Activated gamma-delta T cell treated with Interleukin-2 at 50 U/mL for 16 hours (primary cell): ENCODE measurements around the gene OAF.
"Not testable (repeated sequence)": the region's sequence is repeated elsewhere in the genome, so short reads cannot be mapped to it uniquely, and the experiment has no call there.

Experiments
- DNase-seq: peaks from one replicate; pipeline ENCODE4 v3.0.0-alpha.2; 2020

The OAF gene

DNA sequence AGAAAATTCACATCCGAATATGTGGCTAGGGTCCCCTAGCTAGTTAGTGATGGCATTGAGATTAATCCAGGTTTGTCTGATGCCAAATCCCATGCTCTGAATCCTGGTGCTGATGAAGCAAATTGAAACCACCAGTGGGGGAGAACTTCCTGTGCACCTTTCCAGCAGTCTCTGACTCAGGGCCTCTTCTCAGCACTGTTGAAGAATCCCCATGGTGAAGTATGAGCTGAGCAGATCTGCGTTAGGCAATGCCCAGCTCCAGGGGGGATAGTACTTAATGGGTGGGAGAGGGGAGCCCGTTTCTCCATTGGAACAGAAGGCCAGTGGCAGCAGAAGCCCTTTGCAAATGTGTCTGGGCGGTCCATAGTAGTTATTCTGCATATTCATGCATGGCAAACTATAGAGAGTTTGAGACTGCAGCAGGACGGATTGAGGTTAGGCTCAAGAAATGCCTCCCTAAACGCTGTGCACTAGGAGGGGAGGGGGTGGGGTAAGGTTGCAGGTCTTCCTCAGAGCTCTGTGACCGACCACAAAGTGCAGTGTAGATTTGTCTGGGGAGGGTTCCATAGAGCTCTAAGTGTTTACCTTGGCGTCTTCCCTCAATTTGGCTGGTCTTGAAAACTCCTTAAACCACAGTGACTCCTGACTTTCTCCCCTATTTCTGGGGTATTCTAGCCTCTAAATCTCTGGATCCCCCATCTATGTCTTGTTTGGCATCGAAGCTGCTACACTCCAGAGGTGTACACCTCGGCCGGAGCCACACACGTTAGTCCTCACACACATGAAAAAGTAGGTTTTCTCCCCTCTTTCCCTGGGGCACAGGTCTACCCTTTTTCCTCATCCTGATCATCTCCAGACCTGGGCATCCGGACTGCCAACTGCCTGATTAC lies 33.9 kb downstream of the OAF start:
- DNase-seq = no peak

DNA sequence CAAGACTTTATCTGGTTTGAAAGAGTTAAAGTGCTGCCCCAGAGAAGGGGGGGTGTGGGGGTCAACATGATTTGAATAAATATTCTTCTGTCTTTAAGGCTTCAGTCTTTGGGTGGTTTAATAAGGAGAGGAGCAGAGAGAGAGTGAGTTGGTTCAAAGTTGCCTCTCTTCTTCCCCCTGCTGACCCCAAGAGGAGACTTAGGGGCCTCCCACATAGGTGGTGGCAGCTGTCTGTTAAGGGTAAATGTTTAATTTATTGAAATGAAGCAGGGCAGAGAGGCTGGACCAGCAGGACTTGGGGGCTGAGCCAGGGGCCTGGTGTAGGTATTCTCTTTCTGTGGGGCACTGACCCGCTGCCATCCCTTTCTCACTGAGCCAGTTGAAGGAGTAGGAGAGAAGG lies 34.6 kb downstream of the OAF start:
- no peak for DNase-seq

DNA sequence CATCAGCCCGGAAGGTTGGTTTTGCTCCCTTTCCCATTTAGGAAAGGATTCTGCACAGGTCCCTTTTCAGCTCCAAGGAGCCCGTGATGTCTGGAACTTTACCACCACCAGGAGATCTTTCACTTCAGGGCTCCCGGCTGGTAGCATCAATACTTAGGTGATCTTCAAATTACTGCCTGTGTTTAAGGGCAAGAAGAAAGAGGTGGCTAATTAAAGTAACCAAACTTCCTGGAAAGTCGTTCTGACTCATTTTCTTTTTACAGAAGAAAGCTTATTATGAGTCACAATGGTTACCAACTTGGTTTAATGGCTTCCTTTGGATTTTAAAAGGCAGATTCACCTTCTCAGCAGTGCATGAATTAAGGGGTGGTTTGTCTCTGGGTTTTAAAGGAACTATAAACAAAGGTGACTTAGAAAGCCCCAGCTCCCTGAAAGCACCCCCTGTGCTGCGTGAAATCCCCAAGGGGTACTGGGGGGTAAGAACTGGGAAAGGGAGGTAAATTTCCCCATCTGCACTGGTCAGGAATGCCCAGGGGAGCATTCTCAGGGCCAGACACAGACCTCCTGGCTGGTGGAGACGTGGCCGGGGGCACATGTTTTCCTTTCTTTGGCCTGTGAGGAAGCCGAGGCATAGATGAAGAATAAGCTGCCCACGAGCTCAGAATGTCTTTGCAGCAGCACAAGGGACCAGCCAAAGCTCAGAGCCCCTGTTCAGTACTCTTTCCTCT lies 37.9 kb downstream of the OAF start:
- no peak for DNase-seq

DNA sequence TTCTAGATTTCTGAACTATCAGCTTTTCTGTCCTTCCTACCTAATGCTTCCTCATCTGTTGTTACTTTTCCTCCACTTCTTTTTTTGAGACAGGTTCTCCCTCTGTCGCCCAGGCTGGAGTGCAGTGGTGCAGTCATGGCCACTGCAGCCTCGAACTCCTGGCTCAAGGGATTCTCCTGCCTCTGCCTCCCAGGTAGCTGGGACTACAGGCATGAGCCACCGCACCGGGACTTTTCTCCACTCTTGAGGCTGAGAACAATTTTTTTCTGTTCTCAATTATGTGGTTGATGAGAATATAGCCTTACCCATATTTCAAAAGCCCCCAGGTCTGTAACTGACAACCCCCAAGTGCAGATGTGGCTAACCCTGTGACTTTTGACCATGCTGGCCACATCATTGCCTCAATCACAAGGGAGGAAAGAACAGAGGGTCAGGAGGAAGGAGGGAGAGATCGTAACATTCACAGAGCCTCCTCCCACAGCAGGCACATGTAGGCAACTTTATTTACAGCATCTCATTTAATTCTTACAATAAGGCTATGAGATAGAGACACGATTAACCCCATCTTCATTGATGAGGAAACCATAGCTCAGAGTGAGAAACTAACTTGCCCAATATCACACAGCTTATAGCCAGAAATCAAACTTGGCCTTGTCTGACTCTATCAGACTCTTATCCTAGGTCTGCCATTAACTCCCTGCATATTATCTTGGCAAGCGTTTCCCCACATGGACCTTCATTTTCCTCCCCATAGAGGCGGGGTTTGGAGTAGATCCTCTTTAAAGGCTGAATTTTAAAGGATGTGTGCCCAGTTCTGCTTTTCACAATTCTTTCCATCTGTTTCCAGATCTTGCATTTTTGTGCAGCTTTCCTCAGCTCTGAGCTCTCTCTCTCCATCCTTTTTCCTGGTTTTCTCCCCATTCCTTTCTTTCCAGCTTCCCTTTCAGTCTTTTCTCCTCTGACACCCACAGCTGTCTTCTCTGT lies 38.7 kb downstream of the OAF start:
- DNase-seq = no peak

DNA sequence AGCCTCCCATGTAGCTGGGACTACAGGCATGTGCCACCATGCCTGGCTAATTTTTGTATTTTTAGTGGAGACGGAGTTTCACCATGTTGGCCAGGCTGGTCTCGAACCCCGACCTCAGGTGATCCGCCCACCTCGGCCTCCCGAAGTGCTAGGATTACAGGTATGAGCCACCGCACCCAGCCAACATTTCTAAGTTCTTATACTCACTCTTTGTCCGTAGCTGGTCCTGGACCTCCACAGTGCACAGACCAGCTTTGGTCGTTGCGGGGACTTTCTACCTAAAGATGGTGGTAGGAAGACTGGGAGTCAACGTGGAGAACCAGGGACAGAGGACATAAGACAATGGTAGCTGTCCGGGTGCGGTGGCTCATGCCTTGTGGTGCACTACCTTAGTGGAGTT lies 42.5 kb downstream of the OAF start:
- DNase-seq = not testable (repeated sequence)

DNA sequence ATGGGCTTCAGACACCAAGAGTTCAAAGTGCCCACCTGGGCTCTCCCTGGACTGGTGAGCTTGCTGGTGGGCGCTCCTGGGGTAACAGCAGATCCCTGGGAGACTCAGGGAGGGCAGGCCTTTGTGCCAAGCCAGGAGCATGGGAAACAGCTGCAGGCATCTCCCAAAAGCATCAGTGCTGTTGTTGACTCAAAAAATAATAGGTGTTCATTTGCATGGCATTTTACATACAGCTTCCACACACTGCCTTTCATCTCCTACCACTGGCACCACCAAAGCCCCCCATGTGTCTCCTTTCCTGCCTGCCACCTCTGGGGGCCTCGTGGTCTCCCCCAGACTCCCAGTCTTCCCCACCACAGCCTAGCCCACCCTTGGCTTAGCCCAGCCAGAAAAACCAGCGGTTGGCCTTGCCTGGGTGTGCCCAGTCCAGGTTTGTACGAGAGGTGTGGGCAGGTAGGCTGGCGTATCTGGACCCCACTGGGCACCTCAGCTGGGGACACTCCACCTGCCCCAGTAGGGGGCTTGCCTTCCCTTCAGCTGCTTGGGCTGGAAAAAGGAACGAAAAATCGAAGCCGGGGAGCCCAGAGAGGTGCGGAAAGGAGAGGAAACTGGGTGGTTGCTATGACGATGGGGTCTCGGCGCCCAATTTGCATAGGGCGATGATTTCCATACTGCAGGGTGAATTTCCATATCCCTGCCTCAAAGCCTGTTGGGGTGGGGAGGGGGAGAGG lies 44.1 kb downstream of the OAF start:
- no peak for DNase-seq

DNA sequence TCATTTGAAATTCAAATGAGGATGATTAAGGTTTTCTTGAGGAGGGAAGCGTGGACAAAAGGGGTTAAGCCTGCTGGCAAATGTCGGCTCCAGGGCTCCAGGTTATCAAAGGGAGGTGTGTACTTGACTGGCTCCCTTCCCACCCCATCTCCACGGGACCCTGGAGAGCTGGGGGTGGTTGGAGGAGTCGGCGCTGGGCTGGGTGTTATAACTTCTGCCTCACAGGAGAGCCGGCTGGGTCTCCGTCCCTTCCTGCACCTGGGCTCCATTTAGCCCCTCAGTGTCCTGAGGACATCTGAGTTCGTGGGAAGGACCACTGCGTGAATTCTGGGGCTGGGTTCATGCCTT lies 44.7 kb downstream of the OAF start:
- DNase-seq = no peak

DNA sequence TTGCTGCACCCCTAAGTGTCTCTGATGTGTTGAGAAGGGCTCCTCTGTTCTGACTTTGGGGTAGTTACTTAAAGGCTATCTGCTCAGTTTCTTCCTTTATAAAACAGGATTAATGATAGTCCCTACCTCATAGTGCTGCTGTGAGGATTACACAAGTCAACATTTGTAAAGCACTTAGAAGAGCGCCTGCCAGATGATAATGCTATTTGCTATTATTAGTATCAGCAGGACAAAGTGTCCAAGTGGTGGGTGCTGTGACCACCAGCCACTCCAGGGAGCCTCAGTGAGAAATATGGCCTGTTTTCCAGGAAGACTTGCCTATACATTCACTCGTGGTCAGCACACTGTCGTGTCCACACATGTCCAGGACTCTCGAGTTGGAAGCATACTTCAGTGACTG lies 45.3 kb downstream of the OAF start:
- no peak for DNase-seq

DNA sequence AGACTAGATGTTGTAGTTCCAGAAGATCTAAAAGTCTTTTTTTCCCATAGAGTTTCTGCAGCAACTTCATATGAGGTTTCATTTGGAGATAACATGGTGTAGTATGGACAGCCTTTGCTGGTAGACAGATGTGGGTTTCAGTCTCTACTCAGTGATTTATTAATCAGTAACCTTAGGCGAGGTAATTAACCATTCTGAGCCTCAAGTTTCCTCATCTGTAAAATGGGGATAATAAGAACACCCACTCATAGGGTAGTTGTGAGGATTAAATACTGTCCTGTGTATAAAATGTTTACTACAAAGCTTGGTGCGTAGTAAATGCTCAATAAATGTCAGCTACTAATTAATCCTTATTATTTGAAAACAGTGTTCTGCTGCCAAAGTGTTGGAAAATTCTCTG lies 45.9 kb downstream of the OAF start:
- no peak for DNase-seq

DNA sequence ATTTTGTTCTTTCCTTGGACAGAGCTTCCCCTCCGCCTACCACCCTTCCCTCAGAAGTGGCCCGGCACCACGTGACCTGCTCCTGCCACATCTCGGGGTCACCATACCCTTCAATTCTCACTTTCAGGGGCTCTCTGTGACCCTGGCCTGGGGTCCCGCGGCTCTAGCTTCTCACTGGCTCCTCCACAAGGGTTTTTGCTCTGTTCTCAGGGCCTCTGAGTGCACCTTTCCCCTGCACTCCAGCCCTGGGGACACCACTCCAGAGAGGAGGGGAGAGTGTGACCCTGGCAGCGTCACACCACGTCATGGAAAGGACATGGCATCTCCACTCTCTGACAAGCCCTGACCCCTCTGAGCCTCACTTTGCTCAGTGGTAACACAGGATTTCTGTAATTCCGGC lies 46.5 kb downstream of the OAF start:
- DNase-seq = no peak

DNA sequence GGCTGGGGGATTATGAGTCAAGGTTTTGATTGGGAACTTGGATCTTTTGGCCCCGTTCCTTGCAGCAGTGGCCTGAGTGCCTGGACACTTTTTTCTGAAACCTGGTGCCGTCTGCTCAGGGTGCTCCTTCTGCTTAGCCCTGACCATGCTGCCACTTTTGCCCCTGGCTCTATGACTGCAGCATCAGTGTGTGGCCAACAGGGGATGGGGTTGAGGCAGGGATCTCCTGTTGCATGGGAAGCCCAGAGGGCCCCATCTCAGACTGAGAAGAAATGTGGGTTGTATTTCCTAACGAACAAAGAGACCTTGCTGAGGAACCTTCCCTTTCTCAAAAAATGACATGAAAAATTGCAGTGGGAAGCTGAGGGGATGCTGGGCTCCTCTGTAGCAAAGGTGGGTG lies 47.8 kb downstream of the OAF start:
- DNase-seq = no peak

DNA sequence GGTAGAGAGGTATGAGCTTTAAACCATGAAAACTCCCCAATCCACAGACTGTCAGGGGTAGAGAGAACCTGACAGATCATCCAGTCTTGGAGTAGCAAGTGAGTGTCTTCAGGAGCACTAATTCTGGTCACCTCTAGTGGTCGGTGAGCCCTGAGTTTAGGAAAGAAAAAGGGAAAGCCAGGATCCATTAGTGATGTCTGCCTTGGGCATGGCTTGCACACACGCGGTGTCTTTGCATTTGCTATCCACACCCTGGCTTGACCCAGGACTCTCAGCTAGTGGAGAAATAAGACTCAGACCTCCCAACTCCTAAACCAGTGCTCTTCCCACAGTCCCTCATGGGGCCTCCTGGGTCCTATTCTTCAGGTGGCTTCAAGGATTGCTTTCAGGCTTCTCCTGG lies 48.4 kb downstream of the OAF start:
- DNase-seq = no peak

DNA sequence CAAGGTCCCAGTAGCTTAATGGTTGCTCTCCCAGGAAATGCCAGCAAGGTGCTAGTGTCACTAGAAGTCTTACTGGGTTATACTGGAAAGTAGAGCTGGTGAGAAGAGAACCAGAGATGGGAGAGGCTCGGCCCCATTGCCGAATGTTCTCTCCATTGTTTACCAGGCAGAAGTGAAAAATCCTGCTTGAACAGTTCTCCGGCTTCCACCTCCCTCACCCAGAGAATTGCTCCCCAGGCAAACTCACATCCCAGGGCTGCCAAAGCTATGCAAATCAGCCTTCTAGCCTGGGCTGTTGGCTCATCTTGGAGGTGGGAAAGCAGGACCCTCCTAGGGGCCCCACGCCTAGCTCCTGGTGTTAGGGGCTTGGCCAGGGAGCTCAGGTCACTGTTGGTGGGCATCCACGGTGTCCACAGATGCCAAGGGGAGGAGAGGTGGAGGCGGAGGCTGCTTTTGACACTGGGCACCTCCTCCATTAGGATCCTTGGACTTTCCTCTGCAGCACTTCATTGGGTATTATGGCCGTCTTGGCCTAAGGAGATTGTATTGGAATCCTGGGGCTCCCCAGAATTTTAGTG lies 49.2 kb downstream of the OAF start:
- DNase-seq = no peak

DNA sequence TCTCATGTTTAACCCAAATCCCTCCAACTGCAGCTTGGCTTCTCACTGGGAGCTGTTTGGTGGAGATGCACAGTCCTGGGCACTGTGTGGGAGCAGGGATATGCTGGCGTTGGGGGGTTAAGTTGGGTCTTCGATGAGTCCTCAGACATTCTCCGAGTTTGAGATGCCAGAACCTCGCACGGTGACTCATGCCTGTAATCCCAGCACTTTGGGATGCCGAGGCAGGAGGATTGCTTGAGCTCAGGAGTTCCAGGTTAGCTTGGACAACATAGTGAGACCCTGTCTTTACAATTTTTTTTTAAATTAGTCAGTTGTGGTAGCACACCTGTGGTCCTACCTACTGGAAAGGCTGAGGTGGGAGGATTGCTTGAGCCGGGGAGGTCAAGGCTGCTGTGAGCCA lies 49.8 kb downstream of the OAF start:
- DNase-seq = no peak

DNA sequence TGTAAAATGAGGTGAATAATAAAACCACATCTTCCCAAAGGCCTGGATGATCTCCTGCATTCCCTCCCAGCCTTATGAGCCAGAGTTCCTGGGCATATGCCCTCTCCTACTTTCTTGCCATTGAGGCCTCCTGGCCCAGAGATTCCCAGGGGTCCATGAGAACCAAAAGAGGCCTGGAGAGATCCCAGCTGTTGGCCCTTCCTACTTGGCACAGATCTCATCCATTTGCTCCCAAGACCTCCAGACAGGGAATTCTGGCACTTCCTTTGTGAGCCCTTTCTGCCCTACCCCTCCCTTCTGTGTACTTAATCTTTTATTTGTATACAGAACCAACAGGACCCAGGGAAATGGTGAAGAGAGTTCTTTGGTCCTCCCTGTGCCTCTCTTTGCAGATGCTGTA lies 50.5 kb downstream of the OAF start:
- DNase-seq = no peak

DNA sequence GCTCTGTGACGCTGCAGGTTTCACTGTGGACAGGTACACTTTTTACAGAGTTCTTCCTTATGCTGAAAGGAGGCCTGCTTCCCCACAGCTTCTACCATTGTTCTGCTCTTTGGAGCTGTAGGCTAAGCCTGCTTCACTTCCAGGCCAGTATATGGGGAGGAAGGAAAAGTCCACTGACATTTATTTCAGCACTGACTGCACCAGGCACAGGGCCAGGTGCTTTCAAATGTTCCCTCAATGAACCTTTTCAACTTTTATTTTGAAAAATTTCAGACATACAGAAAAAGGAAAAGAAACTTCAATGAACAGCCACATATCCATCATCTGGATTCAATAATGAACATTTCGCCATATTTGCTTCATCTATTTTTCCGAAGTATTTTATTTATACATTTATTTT lies 51.1 kb downstream of the OAF start:
- DNase-seq = no peak

DNA sequence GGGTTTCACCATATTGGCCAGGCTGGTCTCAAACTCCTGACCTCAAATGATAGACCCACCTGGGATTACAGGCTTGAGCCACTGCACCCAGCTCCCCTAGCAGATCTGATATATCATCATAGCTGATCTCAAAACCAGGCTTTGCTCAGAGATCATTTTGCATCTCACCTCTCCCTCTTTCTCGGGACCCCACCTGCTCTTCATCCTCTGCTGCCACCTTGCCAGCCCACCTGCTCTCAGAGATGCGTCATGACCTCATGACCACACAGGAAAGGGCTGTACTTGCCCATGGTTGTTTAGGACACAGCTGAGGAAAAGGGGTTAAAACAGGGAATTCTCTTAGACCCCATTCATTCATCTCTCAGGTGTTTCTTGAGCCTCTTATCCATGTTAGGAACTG lies 56.5 kb downstream of the OAF start:
- DNase-seq = no peak

DNA sequence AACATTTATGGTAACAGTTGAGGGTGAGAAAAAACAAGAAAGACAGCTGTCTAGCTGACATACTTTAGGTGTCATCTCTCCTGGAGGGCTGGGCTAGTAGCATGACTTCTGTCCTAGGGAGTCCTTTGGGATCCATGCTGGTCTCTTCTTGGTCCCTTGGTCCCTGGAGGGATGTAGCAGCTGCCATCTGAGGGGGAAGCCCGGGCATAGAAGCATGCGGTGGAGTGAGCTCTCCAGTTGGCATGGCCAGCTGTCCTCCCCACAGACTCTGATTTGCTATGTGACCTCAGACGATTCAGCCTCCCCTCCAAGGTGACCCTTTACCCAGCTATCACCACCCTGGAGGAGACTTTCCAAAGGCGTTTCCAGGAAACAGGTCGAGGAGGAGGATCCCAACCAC lies 57.9 kb downstream of the OAF start:
- no peak for DNase-seq

DNA sequence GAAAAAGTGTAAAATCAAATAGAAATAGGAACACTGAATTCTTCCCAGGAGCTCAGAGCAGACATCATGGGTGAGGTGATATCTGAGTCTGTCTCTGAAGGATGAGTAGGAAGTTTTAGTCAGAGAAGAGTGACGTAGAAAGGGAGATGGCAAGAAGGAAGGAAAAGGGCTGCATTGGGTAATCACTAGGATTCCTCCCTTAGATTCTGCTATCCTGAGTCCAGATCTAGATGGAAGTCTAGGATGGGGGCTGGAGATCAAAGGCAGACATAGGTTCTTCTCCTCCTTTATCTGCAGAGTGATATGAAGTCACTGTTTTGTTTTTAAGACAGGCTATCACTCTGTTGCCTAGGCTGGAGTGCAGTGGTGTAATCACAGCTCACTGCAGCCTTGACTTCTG lies 59.6 kb downstream of the OAF start:
- no peak for DNase-seq

DNA sequence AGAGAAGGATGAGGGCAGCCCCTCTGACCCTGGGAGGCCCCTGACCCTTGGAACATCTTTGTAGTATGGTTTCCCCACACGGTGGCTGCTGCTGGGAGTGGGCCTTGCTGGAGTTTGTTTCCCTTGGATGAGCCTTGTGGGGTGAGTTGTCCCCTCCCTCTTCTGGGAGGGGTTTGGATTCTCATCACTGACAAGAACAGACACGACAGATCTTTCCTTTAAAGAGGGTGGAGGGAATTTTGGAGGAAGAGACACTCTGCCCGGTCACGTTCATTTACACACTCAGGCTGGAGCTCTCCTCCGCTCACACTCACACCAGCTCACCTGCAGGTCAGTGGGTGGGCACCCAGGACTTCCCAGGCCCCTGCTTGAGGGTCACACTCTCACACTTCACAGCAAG lies 60.8 kb downstream of the OAF start:
- DNase-seq = no peak

DNA sequence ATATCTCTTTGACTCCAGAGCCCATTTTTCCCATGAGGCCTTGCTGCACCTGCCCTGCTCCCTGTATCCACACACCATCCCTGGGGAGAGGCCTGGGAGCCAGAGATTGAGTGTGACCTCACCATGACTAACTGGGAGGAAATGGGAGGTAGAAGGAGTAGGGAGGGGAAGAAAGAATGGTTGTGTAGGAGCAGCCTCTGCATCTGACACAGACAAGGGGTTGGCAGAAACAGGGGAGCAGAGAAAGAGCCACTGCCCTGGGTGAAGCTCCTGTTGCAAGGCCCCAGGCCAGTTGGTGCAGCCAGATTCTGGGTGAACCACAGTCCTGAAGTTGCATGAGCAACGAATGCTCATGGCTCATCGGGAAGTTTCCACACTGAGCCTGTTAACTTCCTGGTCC lies 61.5 kb downstream of the OAF start:
- no peak for DNase-seq

DNA sequence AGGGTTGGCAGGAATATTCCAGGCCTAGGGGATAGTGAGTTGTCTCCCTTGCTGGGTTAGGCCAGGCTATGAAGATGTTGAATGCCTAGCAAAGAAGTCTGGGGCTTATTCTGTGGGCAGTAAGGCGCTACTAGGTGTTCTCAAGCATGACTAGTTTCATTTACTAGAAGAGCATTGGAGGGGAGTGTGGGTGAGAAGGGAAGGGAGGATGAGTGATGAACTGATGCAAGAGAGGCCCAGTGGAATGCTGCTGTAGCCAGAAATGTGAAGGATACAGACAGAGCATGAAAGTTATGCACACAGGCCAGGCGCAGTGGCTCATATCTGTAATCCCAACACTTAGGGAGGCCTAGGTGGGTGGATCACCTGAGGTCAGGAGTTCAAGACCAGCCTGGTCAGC lies 62.6 kb downstream of the OAF start:
- DNase-seq = no peak
